Upper lobe of right lung (tissue), 1 donor: ENCODE data around the gene CENPP. TPM values are rescaled to one million over a fixed set of nuclear protein-coding genes. Genes with fewer than 3 reads are reported as not detected.

Source experiments
- ATAC-seq: fragments of 200-7000 bp; cut with Tn5 transposase; one replicate; pipeline ENCODE4 v1.9.1; 2020; ENCODE audit warnings: mild to moderate bottlenecking, moderate library complexity
- DNase-seq: peaks from one replicate; pipeline ENCODE4 v3.0.0-alpha.2; 2020
- H3K27ac ChIP-seq: fragments of 200-600 bp; one replicate; pipeline ENCODE4 v1.8.0; 2022
- H3K27me3 ChIP-seq: fragments of 200-600 bp; one replicate; pipeline ENCODE4 v1.8.0; 2022; ENCODE audit warnings: mild to moderate bottlenecking
- H3K36me3 ChIP-seq: fragments of 200-600 bp; one replicate; pipeline ENCODE4 v1.8.0; 2022
- H3K4me1 ChIP-seq: fragments of 200-600 bp; one replicate; pipeline ENCODE4 v1.8.0; 2022
- H3K4me3 ChIP-seq: fragments of 200-600 bp; one replicate; pipeline ENCODE4 v1.8.0; 2022; ENCODE audit warnings: mild to moderate bottlenecking
- H3K9me3 ChIP-seq: fragments of 200-600 bp; one replicate; pipeline ENCODE4 v1.8.0; 2022
- intact Hi-C: fragments of 100-400 bp; cut with DNase I; formaldehyde crosslinking; loops from one replicate; pipeline ENCODE4 v1.11.0; 2022
- total RNA-seq: library from RNA; stranded (reverse); fragmentation: NEBNext Ultra II Directional; extraction: Animal tissue kit (Norgen Biotek cat#: 25700); gene quantifications from one replicate; pipeline ENCODE4 v1.2.1, GENCODE V29; 2021
- TF ChIP-seq, protein P1 (sequence below): fragments of 200-600 bp; IDR thresholded peaks from one replicate; pipeline ENCODE4 v1.8.0; 2022; ENCODE audit warnings: antibody characterized with exemption
- donor health status: DM: no; HTN: yes; CAD: no; lungs with severe emphysema.

The CENPP gene
- total RNA-seq, 1 donor from 2014 or later = 4.0 TPM

DNA sequence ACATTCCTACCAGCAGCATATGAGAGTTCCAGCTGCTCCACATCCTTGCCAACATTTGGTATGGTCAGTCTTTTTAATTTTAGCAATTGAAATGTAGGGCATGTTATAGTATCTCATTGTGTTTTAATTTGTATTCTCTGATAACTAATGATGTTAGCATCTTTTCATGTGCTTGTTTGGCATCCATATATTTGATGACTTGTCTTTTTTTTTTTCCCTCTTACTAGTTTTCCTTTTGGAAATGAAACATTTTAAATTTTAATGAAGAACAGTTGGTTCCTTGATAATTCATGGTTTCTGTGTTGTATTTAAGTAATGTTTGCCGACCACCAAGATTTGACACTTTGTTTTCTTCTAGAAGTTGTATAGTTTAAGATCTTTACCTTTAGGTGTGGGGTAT lies 69.9 kb downstream of the CENPP start:
- H3K27me3 ChIP-seq = no peaks in the 10 kb centered on the region
- TF ChIP-seq, protein P1, sequence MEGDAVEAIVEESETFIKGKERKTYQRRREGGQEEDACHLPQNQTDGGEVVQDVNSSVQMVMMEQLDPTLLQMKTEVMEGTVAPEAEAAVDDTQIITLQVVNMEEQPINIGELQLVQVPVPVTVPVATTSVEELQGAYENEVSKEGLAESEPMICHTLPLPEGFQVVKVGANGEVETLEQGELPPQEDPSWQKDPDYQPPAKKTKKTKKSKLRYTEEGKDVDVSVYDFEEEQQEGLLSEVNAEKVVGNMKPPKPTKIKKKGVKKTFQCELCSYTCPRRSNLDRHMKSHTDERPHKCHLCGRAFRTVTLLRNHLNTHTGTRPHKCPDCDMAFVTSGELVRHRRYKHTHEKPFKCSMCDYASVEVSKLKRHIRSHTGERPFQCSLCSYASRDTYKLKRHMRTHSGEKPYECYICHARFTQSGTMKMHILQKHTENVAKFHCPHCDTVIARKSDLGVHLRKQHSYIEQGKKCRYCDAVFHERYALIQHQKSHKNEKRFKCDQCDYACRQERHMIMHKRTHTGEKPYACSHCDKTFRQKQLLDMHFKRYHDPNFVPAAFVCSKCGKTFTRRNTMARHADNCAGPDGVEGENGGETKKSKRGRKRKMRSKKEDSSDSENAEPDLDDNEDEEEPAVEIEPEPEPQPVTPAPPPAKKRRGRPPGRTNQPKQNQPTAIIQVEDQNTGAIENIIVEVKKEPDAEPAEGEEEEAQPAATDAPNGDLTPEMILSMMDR = no peak
- no peak overlapping the region for H3K4me3 ChIP-seq
- H3K36me3 ChIP-seq = no peaks in the 10 kb centered on the region
- no peaks in the 10 kb centered on the region for H3K4me1 ChIP-seq
- H3K9me3 ChIP-seq = no peaks in the 10 kb centered on the region
- no peak overlapping the region for H3K27ac ChIP-seq
- intact Hi-C loops = no loop called here
- DNase-seq (no peak), ATAC-seq (no peak)

DNA sequence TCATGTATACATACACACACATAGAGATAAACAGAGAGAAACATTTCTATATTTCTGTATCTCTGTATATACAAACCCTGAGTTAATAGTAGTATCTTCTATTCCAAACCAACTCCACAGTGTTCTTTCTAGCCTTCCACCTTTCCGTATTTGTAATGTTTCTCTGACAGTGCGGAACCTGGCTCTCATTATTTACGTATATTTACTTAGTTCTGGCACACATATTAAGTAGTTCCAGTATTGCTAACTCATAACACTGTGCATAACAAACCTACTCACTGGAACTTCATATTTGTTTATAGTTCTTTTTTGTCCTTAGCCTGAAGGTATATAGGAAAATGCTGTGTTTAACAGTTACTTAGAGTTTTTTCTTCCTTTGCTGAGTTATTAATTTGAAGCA lies 72.1 kb downstream of the CENPP start:
- ATAC-seq (no peak), DNase-seq (no peak)
- Histone ChIP-seq H3K36me3 (no peaks in the 10 kb centered on the region), H3K27me3 (no peaks in the 10 kb centered on the region), H3K27ac (no peak overlapping the region), H3K4me1 (no peaks in the 10 kb centered on the region), H3K9me3 (no peaks in the 10 kb centered on the region), H3K4me3 (no peak overlapping the region)
- intact Hi-C loops = no loop called here
- TF ChIP-seq, protein P1 = no peak

DNA sequence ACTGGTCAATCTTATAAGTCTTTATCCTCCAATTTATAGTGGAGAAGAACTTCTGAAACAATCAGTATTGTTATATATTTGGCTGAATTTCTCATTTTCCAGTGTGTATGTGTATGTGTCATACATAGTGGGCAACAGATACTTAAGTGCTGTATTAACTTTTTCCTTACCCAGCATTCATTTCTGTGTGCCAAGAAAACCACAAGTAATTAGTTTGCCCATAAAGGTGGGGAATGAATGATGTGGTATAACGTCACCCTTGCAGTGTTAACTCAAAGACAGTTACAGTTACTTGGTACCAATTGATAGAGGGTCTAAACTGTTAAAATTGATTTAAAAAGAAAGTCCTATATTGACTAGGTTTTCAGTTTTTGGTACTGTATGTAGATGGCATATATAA lies 76.6 kb downstream of the CENPP start:
- ATAC-seq (no peak), DNase-seq (no peak)
- Histone ChIP-seq H3K4me1 (peaks cover 19% of the 10 kb centered on the region), H3K9me3 (no peaks in the 10 kb centered on the region), H3K27ac (no peak overlapping the region), H3K36me3 (no peaks in the 10 kb centered on the region), H3K4me3 (peak overlapping the region; percentile 8), H3K27me3 (no peaks in the 10 kb centered on the region)
- TF ChIP-seq, protein P1 = no peak
- intact Hi-C loops = no loop called here

DNA sequence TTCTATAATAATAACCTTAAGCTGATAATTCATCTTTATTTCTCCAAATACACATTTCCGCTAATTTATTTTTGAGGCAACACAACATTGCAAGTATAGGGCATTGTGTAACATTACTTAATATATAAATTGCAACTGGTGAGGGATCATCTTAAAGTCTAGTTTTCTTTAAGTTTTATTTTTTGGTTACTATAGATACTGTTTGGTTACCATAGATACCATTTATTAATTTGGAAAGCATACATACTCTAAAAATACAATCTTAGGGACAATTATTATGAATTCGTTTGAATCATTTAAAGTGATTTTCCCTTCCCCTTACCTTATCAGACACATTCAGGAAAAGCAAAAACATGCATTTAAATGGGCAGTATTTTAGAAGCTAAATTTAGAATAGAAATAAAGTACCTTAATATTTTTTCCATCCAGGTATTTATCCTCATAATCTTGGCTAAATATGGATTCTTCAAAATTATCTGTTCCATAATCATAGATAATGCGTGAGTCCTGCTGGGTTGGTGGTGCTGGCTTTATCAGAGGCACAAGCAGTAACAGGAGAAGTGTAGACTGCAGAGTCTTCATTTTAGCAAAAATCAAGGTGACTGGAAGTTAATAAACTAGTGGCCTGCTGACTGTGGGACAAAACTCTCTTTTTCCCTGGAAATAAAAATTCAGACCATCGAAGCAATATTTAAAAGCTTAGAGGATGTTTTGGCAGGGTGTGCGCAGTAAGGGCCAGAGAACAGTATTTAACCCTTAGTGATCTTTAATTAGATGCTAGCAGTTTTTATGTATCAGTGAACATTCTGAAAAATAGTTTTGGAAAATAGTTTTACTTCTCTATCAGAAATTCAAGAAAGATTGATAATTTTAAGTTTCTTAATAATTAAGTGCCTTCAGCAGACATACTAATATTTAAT lies 77.3 kb downstream of the CENPP start:
- ATAC-seq (no peak), DNase-seq (no peak)
- Histone ChIP-seq H3K27ac (no peak overlapping the region), H3K9me3 (no peaks in the 10 kb centered on the region), H3K36me3 (no peaks in the 10 kb centered on the region), H3K4me3 (peak overlapping the region; percentile 8), H3K27me3 (no peaks in the 10 kb centered on the region), H3K4me1 (peaks cover 23% of the 10 kb centered on the region)
- intact Hi-C loops = no loop called here
- TF ChIP-seq, protein P1 = no peak

DNA sequence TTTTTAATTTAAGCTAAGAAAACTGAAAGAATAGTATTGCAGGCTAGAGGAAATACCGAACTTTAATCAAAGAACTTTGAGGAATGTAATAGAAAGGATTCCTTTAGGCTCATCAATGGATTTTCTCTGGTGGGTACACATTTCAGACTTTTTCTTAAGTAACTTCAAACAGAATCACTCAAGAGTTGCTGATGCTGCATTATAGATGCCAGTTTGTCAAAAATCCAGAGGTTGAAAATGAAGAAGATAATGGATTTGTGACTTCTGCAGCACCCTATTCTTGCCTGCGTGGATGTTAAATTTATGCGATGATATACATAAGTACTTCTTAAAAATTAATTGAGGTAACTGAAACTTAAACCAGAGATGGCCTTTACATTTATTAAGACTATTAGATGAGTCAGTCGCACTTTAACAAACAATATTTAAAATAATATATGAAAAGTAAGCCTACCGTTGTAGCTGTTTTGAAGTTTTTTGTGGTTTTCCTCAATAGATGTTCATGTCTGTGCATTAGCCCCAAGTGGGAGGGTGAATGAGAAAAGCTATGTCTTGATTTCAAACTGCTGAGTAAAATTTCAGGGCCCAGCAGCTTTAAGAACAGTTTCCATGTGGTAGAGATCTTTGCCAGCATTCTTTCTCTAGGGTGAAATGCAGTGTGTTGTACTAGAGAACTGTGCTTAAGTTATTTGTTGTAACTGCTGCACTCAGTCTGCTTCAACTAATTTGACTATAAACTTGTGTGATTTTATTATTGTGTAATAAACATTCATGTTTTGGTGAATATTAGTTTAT lies 78.5 kb downstream of the CENPP start, which contains the start of gene OGN:
Gene OGN (minus strand): TSS at position 537 of the 795 bp plus-strand sequence. CDS start 1,171 bp downstream, outside the sequence.
- DNase-seq = no peak

More for the DNA sequence above, 78.5 kb downstream of the CENPP start, which contains the start of gene OGN:
- Histone ChIP-seq H3K27me3 (no peaks in the 10 kb centered on the region), H3K4me1 (peaks cover 23% of the 10 kb centered on the region), H3K4me3 (peak within 1 kb of the TSS; percentile 17), H3K36me3 (no peaks in the 10 kb centered on the region), H3K27ac (no peak within 1 kb of the TSS), H3K9me3 (no peaks in the 10 kb centered on the region)
- intact Hi-C loops = no loop called here
- no peak for ATAC-seq
- TF ChIP-seq, protein P1 = no peak
